ENCODE measurements around the gene CDK5RAP3. TPM values are rescaled to one million over a fixed set of nuclear protein-coding genes. Genes with fewer than 3 reads are reported as not detected.
A peak's percentile ranks its signal among the peaks of the same experiment; 100 is the strongest.

The CDK5RAP3 gene
- total RNA-seq, 1 experiment from 2014 or later = 255 TPM

DNA sequence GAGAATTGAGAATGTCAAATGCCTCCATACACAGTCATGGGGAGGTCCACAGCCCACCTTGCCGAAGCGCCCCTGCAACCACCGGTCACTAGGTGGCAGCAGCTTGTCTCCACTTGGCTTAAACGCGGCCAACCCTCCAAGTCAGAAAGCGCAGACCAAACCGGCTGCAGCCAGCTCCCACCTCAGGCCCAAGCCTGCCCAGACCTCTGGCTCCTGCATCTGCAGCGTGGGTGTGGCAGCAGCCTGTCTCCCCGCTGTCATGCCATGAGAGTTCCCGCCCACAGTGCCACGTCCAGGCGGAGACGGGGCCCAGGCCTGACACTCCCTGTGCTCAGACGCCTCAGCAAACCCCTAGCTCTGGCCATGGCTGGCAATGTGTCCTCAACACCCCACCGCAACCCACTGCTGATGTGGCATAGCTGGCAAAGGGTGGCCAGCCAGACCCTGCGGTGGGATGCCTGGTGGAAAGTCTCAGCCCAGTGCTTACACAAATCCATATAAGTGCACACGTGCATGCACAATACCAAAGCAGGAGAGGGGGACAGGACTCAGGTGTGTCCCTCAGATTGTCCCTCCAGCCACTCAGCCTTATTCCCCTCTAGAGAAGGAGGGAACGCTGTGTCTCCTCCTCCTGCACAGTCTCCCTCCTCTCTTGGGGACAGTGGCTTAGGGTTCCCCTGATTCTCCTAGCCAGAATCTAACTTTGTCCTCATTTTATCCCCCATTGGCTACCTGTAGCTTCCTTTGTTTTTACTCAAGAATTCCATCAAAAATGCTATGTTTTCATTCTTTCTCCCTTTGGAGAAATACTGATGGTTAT is 55.8 kb downstream of the CDK5RAP3 start:
- TF ChIP-seq ZFX (IDR thresholded peaks at IDR 0.05) (peak; percentile 54; the same call in 1 of the 2 replicates), SRF (IDR thresholded peaks at IDR 0.05; ENCODE audit: low read depth) (no peak), CTCF (IDR thresholded peaks at IDR 0.05 in 2 of 3, conservative IDR thresholded peaks at IDR 0.05 in 1 of 3; ENCODE audit: borderline replicate concordance in 1 of 3, insufficient read depth in 1 of 3, low read depth in 2 of 3, low read length in 2 of 3) (peak in 2 of 3 experiments; percentile 99; a peak in 4 of 6 replicates), CBX3 (IDR thresholded peaks at IDR 0.05; ENCODE audit: low read depth) (no peak), POLR2AphosphoS5 (IDR thresholded peaks at IDR 0.05; ENCODE audit: low read depth, low read length) (peak; percentile 67; the same call in 1 of the 2 replicates), POLR2A (IDR thresholded peaks at IDR 0.05; ENCODE audit: borderline replicate concordance, extremely low read depth, insufficient read depth, insufficient read length) (peak; percentile 37), YY1 (IDR thresholded peaks at IDR 0.05; ENCODE audit: extremely low read depth, insufficient replicate concordance, low read depth, low read length) (peak; percentile 29), TCF7L2 (IDR thresholded peaks at IDR 0.05; ENCODE audit: borderline replicate concordance, extremely low read depth, insufficient read depth, insufficient read length) (peak; percentile 31), MAX (IDR thresholded peaks at IDR 0.05) (no peak)
- peaks cover 26 to 45% of the 10 kb centered on the region in 2 experiments for H3K4me1 ChIP-seq (ENCODE audit: control insufficient read depth in 1 of 2, insufficient read depth in 2 of 2, low read length in 2 of 2)
- POLR2A ChIA-PET = interaction anchor here (0.7 to 2.6 kb wide), 10 partner anchors 9 to 586 kb away, joined by 3 to 45 read pairs (median 5); partner anchors contain the start of genes CBX1, NFE2L1 and SNX11
- H3K4me3 ChIP-seq (replicated peaks in 1 of 2; ENCODE audit: low read depth in 1 of 2, low read length in 2 of 2) = peak overlapping the region; percentile 54 to 62
- CTCF ChIA-PET = interaction anchor here (0.8 to 3.5 kb wide), 34 partner anchors 8 to 858 kb away, joined by 3 to 171 read pairs (median 5); partner anchors contain the start of genes CBX1, HOXB8, NFE2L1 and PNPO
- H4K20me1 ChIP-seq (ENCODE audit: insufficient read depth) = no peaks in the 10 kb centered on the region
- H2AFZ ChIP-seq (ENCODE audit: low read depth, low read length, poor library complexity, severe bottlenecking) = peak overlapping the region; percentile 96
- H3K9me3 ChIP-seq (ENCODE audit: control insufficient read depth in 1 of 2, insufficient read depth in 1 of 2, low read depth in 1 of 2, low read length in 2 of 2) = no peaks in the 10 kb centered on the region
- intact Hi-C loops (cut with micrococcal nuclease) = loop anchor here (1.0 to 10.0 kb wide), 7 partner anchors 22 to 1008 kb away; partner anchors contain the start of gene NFE2L1
- H3K27me3 ChIP-seq (ENCODE audit: insufficient read depth, low read length) = no peaks in the 10 kb centered on the region
- DNase-seq (ENCODE audit: low read depth, low spot score) = peak; percentile 90
- ATAC-seq = peak; percentile 52
- no peaks in the 10 kb centered on the region for H3K79me2 ChIP-seq (ENCODE audit: insufficient read depth, low read length)
- H3K36me3 ChIP-seq (ENCODE audit: control insufficient read depth in 1 of 2, insufficient read depth in 2 of 2, low read length in 2 of 2) = no peaks in the 10 kb centered on the region
- RAD21 ChIA-PET (ENCODE audit: low non-redundant PET in 1 of 2, low total read pairs in 2 of 2, uncharacterized antibody in 2 of 2, unreplicated experiment in 2 of 2) = interaction anchor here (0.5 to 3.0 kb wide), 10 partner anchors 18 to 107 kb away, joined by 3 to 19 read pairs (median 4); partner anchors contain the start of gene NFE2L1 (in 2 of the 2)
- H3K27ac ChIP-seq (ENCODE audit: low read depth, low read length) = peak overlapping the region; percentile 64; the same call in 1 of the 2 replicates
- H3K9me2 ChIP-seq (ENCODE audit: insufficient read depth) = no peaks in the 10 kb centered on the region
- peak overlapping the region; percentile 57 for H3K9ac ChIP-seq (ENCODE audit: low read length)
- no TSS peak for BruUV-seq (replicated peaks)
- peak overlapping the region; percentile 95 for H3K4me2 ChIP-seq (ENCODE audit: low read length)

Measured in HCT116 (cell line).